HFFc6 (cell line): Measurements from ENCODE around the gene EFNA1. TPM values are rescaled to one million over a fixed set of nuclear protein-coding genes. Genes with fewer than 3 reads are reported as not detected.
"Not testable (repeated sequence)": the region's sequence is repeated elsewhere in the genome, so short reads cannot be mapped to it uniquely, and the experiment has no call there.

ENCODE experiments used
- DNase-seq: peaks from one replicate; pipeline ENCODE4 v3.0.0-alpha.2; 2018
- H3K27ac Mint-ChIP-seq: 2 replicates; pipeline ENCODE4 v1.8.0; 2020; ENCODE audit warnings: mild to moderate bottlenecking, mixed read lengths
- H3K27me3 Mint-ChIP-seq: 2 replicates; pipeline ENCODE4 v1.8.0; 2021; ENCODE audit warnings: mild to moderate bottlenecking, moderate library complexity, mixed read lengths; ENCODE audit not compliant: insufficient read depth
- H3K36me3 Mint-ChIP-seq: 2 replicates; pipeline ENCODE4 v1.8.0; 2021; ENCODE audit warnings: low read depth, mixed read lengths
- H3K4me1 Mint-ChIP-seq: 2 replicates; pipeline ENCODE4 v1.8.0; 2020; ENCODE audit warnings: low read depth, mixed read lengths
- H3K4me3 Mint-ChIP-seq: 2 replicates; pipeline ENCODE4 v1.8.0; 2020; ENCODE audit warnings: mild to moderate bottlenecking, moderate library complexity, mixed read lengths
- H3K9me3 Mint-ChIP-seq: 2 replicates; pipeline ENCODE4 v1.8.0; 2020; ENCODE audit warnings: mild to moderate bottlenecking, mixed read lengths
- CTCF ChIP-seq: fragments of 200-600 bp; sonication (generic); IDR thresholded peaks from 2 replicates; pipeline ENCODE4 v1.5.0; 2021; ENCODE audit warnings: antibody characterized with exemption, mild to moderate bottlenecking
- total RNA-seq, 6 experiments: library from RNA; stranded (reverse); fragmentation: NEBNext Ultra II Directional; extraction: Animal tissue kit (Norgen Biotek cat#: 25700); gene quantifications; 2 replicates in 1 of 6; 3 replicates in 5 of 6; pipeline ENCODE4 v1.2.3, GENCODE V29; 2021

The EFNA1 gene
- total RNA-seq, 6 experiments from 2014 or later = 0.19 TPM; not detected in 5

- Mint-ChIP-seq H3K4me3 (no peak overlapping the region), H3K36me3 (no peaks in the 10 kb centered on the region)
These were observed 17.8 kb downstream of the EFNA1 start for GRCh38 chr1:155145491-155145890.

GRCh38 chr1:155155996-155156643 lies 28.4 kb downstream of the EFNA1 start:
- H3K27ac Mint-ChIP-seq, H3K9me3 Mint-ChIP-seq, H3K36me3 Mint-ChIP-seq, H3K4me3 Mint-ChIP-seq, H3K4me1 Mint-ChIP-seq, DNase-seq: not testable (repeated sequence)
- H3K27me3 Mint-ChIP-seq = peaks cover 18% of the 10 kb centered on the region

More at GRCh38 chr1:155145491-155145890, 17.8 kb downstream of the EFNA1 start:
- no peak overlapping the region for H3K27ac Mint-ChIP-seq
- DNase-seq = no peak
- H3K9me3 Mint-ChIP-seq = no peaks in the 10 kb centered on the region
- H3K27me3 Mint-ChIP-seq = peaks cover 32% of the 10 kb centered on the region
- TF ChIP-seq CTCF = peak; percentile 30; the same call in 1 of the 2 replicates
- no peaks in the 10 kb centered on the region for H3K4me1 Mint-ChIP-seq

- no peaks in the 10 kb centered on the region for H3K4me1 Mint-ChIP-seq
- no peak for TF ChIP-seq CTCF
- no peaks in the 10 kb centered on the region for H3K36me3 Mint-ChIP-seq
- H3K9me3 Mint-ChIP-seq = no peaks in the 10 kb centered on the region
- H3K27ac Mint-ChIP-seq = no peak overlapping the region
- H3K4me3 Mint-ChIP-seq = no peak overlapping the region
- H3K27me3 Mint-ChIP-seq = peaks cover 19% of the 10 kb centered on the region
- no peak for DNase-seq
These were observed 31.3 kb downstream of the EFNA1 start for GRCh38 chr1:155158991-155159390.

GRCh38 chr1:155160128-155160527 lies 32.5 kb downstream of the EFNA1 start:
- DNase-seq = no peak
- Mint-ChIP-seq H3K4me1 (no peaks in the 10 kb centered on the region), H3K4me3 (no peak overlapping the region), H3K9me3 (no peaks in the 10 kb centered on the region), H3K27me3 (peaks cover 16% of the 10 kb centered on the region), H3K27ac (no peak overlapping the region), H3K36me3 (no peaks in the 10 kb centered on the region)
- no peak for TF ChIP-seq CTCF

- not testable (repeated sequence) for H3K4me1 Mint-ChIP-seq, H3K9me3 Mint-ChIP-seq, H3K36me3 Mint-ChIP-seq, H3K4me3 Mint-ChIP-seq, H3K27ac Mint-ChIP-seq, DNase-seq
- peaks cover 20% of the 10 kb centered on the region for H3K27me3 Mint-ChIP-seq
These were observed 35.0 kb downstream of the EFNA1 start for GRCh38 chr1:155162631-155163030.

- not testable (repeated sequence) for H3K27ac Mint-ChIP-seq, H3K36me3 Mint-ChIP-seq, DNase-seq, H3K9me3 Mint-ChIP-seq, H3K4me1 Mint-ChIP-seq, H3K4me3 Mint-ChIP-seq
- H3K27me3 Mint-ChIP-seq = peaks cover 17% of the 10 kb centered on the region
These were observed 36.1 kb downstream of the EFNA1 start for GRCh38 chr1:155163785-155164184.

- DNase-seq, H3K36me3 Mint-ChIP-seq, H3K4me1 Mint-ChIP-seq, H3K9me3 Mint-ChIP-seq, H3K4me3 Mint-ChIP-seq, H3K27ac Mint-ChIP-seq: not testable (repeated sequence)
- H3K27me3 Mint-ChIP-seq = peaks cover 12% of the 10 kb centered on the region
These were observed 36.9 kb downstream of the EFNA1 start for GRCh38 chr1:155164625-155165024.
